ENCODE data around the gene ANO4.

ANO4 gene

DNA sequence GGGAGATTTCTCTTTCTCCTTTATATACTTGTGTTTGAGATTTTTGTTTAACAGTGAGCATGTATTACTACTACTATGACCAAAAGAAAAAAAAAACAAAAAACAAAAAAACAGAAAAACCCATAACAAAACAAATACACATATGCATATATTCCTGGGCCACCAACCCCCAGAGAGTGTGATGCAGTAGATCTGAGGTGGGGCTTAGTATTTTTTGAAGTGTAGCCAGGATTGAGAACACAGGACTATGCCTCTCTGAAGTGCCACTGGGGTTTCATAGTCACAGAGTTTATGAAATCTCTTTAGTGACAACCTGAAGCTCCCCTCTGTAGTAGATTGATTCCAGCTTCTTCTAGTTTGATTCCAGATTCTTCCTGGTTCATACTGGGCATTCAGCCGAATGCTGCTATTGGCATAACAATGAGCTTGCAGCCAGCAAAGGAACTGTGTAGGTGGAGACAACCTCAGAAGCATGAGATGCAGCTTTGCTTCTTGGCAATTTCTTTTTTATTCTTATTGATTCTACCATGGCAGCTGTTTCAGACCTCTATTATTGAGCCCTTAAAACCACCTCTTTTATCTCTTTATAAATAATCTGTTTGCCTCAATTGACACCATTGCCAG lies 15.5 kb upstream of the ANO4 start:
- Histone ChIP-seq H3K4ac (ENCODE audit: low read length) (no peak overlapping the region), H3K79me1 (ENCODE audit: low read depth, low read length) (no peaks in the 10 kb centered on the region), H2BK5ac (ENCODE audit: low read length) (no peak overlapping the region), H3K9me3 (replicated peaks in 1 of 2; ENCODE audit: control insufficient read depth in 2 of 2, insufficient read depth in 1 of 2, low read depth in 1 of 2, low read length in 2 of 2) (no peaks in the 10 kb centered on the region), H2AFZ (ENCODE audit: low read length) (no peak overlapping the region), H3K14ac (ENCODE audit: low read length) (no peak overlapping the region), H2AK5ac (ENCODE audit: low read depth, low read length) (no peak overlapping the region), H4K8ac (ENCODE audit: low read depth, low read length) (no peak overlapping the region), H2BK120ac (ENCODE audit: low read depth, low read length) (no peak overlapping the region), H3K9ac (ENCODE audit: low read depth, low read length, poor library complexity) (no peak overlapping the region), H3K27me3 (ENCODE audit: control insufficient read depth in 3 of 3, insufficient read depth in 3 of 3, low read depth in 1 of 3, low read length in 3 of 3) (no peaks in the 10 kb centered on the region), H3K27ac (replicated peaks; ENCODE audit: low read length) (no peak overlapping the region), H2BK12ac (ENCODE audit: low read length) (no peak overlapping the region), H3K4me3 (ENCODE audit: low read length in 2 of 2) (no peak overlapping the region), H3K18ac (ENCODE audit: low read length) (no peak overlapping the region), H3K4me1 (ENCODE audit: control insufficient read depth in 2 of 2, insufficient read depth in 1 of 2, low read depth in 1 of 2, low read length in 2 of 2) (peaks cover 0 to 5% of the 10 kb centered on the region in 2 donors), H4K91ac (ENCODE audit: low read depth, low read length, poor library complexity) (no peak overlapping the region), H3K23ac (ENCODE audit: low read depth, low read length, poor library complexity) (no peak overlapping the region), H3K36me3 (replicated peaks in 1 of 2; ENCODE audit: control insufficient read depth in 2 of 2, insufficient read depth in 2 of 2, low read length in 2 of 2) (no peaks in the 10 kb centered on the region), H3K4me2 (ENCODE audit: insufficient read depth, low read length, poor library complexity, severe bottlenecking) (no peak overlapping the region), H2BK15ac (ENCODE audit: low read length) (no peak overlapping the region)
- no peak for DNase-seq (ENCODE audit: low spot score)
- no CpG with 5 or more reads among the region's 1 CpG for WGBS, 2 donors (ENCODE audit: extremely low coverage in 2 of 2, insufficient read length in 2 of 2, insufficient replicate concordance in 1 of 2)

DNA sequence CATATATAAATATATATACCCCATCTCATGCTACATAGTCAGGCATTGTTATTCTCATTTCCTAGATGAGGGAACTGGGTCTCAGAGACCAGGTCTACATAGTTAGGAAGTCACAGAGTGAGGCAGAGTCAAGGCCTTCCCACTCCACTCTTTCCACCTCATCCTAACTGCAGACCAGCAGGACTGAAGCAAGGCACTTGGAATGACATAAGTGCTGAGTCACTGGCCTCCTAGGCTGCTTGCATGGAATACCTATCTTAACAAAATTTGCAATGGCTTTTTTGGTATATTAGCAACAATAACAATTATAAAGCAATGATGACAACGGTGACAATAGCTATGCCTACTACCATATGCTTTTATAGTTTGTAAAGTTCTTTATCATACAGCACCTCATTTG lies 5.4 kb upstream of the ANO4 start:
- no CpG with 5 or more reads among the region's 1 CpG for WGBS, 2 donors (ENCODE audit: extremely low coverage in 2 of 2, insufficient read length in 2 of 2, insufficient replicate concordance in 1 of 2)
- H2BK120ac ChIP-seq (ENCODE audit: low read depth, low read length): no peak overlapping the region
- H3K4ac ChIP-seq (ENCODE audit: low read length): no peak overlapping the region
- no peak overlapping the region for H3K4me3 ChIP-seq (ENCODE audit: low read length in 2 of 2)
- no peak overlapping the region for H2BK12ac ChIP-seq (ENCODE audit: low read length)
- no peaks in the 10 kb centered on the region for H3K36me3 ChIP-seq (replicated peaks in 1 of 2; ENCODE audit: control insufficient read depth in 2 of 2, insufficient read depth in 2 of 2, low read length in 2 of 2)
- no peak overlapping the region for H3K4me2 ChIP-seq (ENCODE audit: insufficient read depth, low read length, poor library complexity, severe bottlenecking)
- H3K4me1 ChIP-seq (ENCODE audit: control insufficient read depth in 2 of 2, insufficient read depth in 1 of 2, low read depth in 1 of 2, low read length in 2 of 2): peaks cover 0 to 1% of the 10 kb centered on the region in 2 donors
- no peak overlapping the region for H4K8ac ChIP-seq (ENCODE audit: low read depth, low read length)
- H3K9me3 ChIP-seq (replicated peaks in 1 of 2; ENCODE audit: control insufficient read depth in 2 of 2, insufficient read depth in 1 of 2, low read depth in 1 of 2, low read length in 2 of 2): no peaks in the 10 kb centered on the region
- H3K14ac ChIP-seq (ENCODE audit: low read length): no peak overlapping the region
- no peak overlapping the region for H3K23ac ChIP-seq (ENCODE audit: low read depth, low read length, poor library complexity)
- H2AFZ ChIP-seq (ENCODE audit: low read length): no peak overlapping the region
- no peak overlapping the region for H3K27ac ChIP-seq (replicated peaks; ENCODE audit: low read length)
- no peak overlapping the region for H4K91ac ChIP-seq (ENCODE audit: low read depth, low read length, poor library complexity)
- no peak overlapping the region for H3K18ac ChIP-seq (ENCODE audit: low read length)
- no peaks in the 10 kb centered on the region for H3K79me1 ChIP-seq (ENCODE audit: low read depth, low read length)
- no peak overlapping the region for H2BK5ac ChIP-seq (ENCODE audit: low read length)
- no peak overlapping the region for H2AK5ac ChIP-seq (ENCODE audit: low read depth, low read length)
- peaks cover 0 to 2% (median 0%) of the 10 kb centered on the region in 3 experiments for H3K27me3 ChIP-seq (ENCODE audit: control insufficient read depth in 3 of 3, insufficient read depth in 3 of 3, low read depth in 1 of 3, low read length in 3 of 3)
- no peak for DNase-seq (ENCODE audit: low spot score)
- no peak overlapping the region for H3K9ac ChIP-seq (ENCODE audit: low read depth, low read length, poor library complexity)
- H2BK15ac ChIP-seq (ENCODE audit: low read length): no peak overlapping the region

DNA sequence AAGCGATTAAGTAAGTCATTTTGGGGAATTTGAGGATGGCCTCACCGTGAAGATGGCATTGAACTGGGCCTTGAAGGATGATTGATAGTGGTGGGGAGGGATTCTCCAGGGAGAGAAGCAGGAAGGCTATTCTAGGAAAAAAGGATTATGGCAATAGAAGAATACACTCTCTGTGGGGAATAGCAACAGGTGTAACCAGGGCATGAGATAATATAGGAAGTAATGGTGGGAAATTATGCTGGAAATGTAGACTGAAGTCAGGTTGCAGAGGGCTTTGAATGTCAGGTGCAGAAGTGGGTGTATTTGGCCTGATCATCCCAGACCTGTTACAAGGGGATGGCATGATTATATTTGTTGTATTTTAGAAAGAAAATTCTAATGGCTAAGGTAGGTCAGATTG lies 4.6 kb upstream of the ANO4 start:
- Histone ChIP-seq H4K91ac (ENCODE audit: low read depth, low read length, poor library complexity) (no peak overlapping the region), H2AFZ (ENCODE audit: low read length) (no peak overlapping the region), H3K18ac (ENCODE audit: low read length) (no peak overlapping the region), H3K9me3 (replicated peaks in 1 of 2; ENCODE audit: control insufficient read depth in 2 of 2, insufficient read depth in 1 of 2, low read depth in 1 of 2, low read length in 2 of 2) (no peaks in the 10 kb centered on the region), H3K9ac (ENCODE audit: low read depth, low read length, poor library complexity) (no peak overlapping the region), H2BK15ac (ENCODE audit: low read length) (no peak overlapping the region), H4K8ac (ENCODE audit: low read depth, low read length) (no peak overlapping the region), H3K27ac (replicated peaks; ENCODE audit: low read length) (no peak overlapping the region), H3K4me3 (ENCODE audit: low read length in 2 of 2) (no peak overlapping the region), H2BK5ac (ENCODE audit: low read length) (no peak overlapping the region), H2BK12ac (ENCODE audit: low read length) (no peak overlapping the region), H3K36me3 (replicated peaks in 1 of 2; ENCODE audit: control insufficient read depth in 2 of 2, insufficient read depth in 2 of 2, low read length in 2 of 2) (no peaks in the 10 kb centered on the region), H3K23ac (ENCODE audit: low read depth, low read length, poor library complexity) (no peak overlapping the region), H3K14ac (ENCODE audit: low read length) (no peak overlapping the region), H3K4ac (ENCODE audit: low read length) (no peak overlapping the region), H3K4me2 (ENCODE audit: insufficient read depth, low read length, poor library complexity, severe bottlenecking) (no peak overlapping the region), H3K4me1 (ENCODE audit: control insufficient read depth in 2 of 2, insufficient read depth in 1 of 2, low read depth in 1 of 2, low read length in 2 of 2) (peaks cover 0 to 4% of the 10 kb centered on the region in 2 donors), H3K79me1 (ENCODE audit: low read depth, low read length) (no peaks in the 10 kb centered on the region), H2BK120ac (ENCODE audit: low read depth, low read length) (no peak overlapping the region), H2AK5ac (ENCODE audit: low read depth, low read length) (no peak overlapping the region), H3K27me3 (ENCODE audit: control insufficient read depth in 3 of 3, insufficient read depth in 3 of 3, low read depth in 1 of 3, low read length in 3 of 3) (peaks cover 0 to 4% (median 0%) of the 10 kb centered on the region in 3 experiments)
- DNase-seq (ENCODE audit: low spot score): no peak
- WGBS, 2 donors (ENCODE audit: extremely low coverage in 2 of 2, insufficient read length in 2 of 2, insufficient replicate concordance in 1 of 2): no CpG with 5 or more reads among the region's 2 CpGs

DNA sequence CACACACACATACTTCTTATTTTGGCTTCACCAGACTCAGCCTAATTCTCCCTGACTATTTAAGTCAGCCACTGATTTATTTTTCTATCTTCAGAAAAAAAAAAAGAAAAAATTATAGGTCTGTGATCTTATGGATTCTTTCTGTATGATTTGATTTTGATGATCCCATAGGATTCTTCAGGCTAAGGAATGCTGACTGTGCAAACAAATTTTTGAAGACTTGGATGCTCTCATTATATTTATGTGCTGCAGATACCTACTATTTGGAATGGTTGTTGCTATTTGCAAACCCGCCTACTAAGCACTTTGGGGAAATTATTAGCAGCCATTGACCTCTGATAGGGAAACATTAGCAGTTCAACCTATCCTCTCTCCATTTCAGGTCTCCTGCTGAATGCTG lies 4.0 kb upstream of the ANO4 start:
- Histone ChIP-seq H3K9ac (ENCODE audit: low read depth, low read length, poor library complexity) (no peak overlapping the region), H2AFZ (ENCODE audit: low read length) (no peak overlapping the region), H4K8ac (ENCODE audit: low read depth, low read length) (no peak overlapping the region), H3K4ac (ENCODE audit: low read length) (no peak overlapping the region), H3K14ac (ENCODE audit: low read length) (no peak overlapping the region), H3K9me3 (replicated peaks in 1 of 2; ENCODE audit: control insufficient read depth in 2 of 2, insufficient read depth in 1 of 2, low read depth in 1 of 2, low read length in 2 of 2) (no peaks in the 10 kb centered on the region), H4K91ac (ENCODE audit: low read depth, low read length, poor library complexity) (no peak overlapping the region), H3K27ac (replicated peaks; ENCODE audit: low read length) (no peak overlapping the region), H3K4me2 (ENCODE audit: insufficient read depth, low read length, poor library complexity, severe bottlenecking) (no peak overlapping the region), H3K4me3 (ENCODE audit: low read length in 2 of 2) (no peak overlapping the region), H3K36me3 (replicated peaks in 1 of 2; ENCODE audit: control insufficient read depth in 2 of 2, insufficient read depth in 2 of 2, low read length in 2 of 2) (no peaks in the 10 kb centered on the region), H3K27me3 (ENCODE audit: control insufficient read depth in 3 of 3, insufficient read depth in 3 of 3, low read depth in 1 of 3, low read length in 3 of 3) (peaks cover 0 to 6% (median 0%) of the 10 kb centered on the region in 3 experiments), H2BK15ac (ENCODE audit: low read length) (no peak overlapping the region), H2BK120ac (ENCODE audit: low read depth, low read length) (no peak overlapping the region), H3K18ac (ENCODE audit: low read length) (no peak overlapping the region), H3K23ac (ENCODE audit: low read depth, low read length, poor library complexity) (no peak overlapping the region), H2AK5ac (ENCODE audit: low read depth, low read length) (no peak overlapping the region), H2BK5ac (ENCODE audit: low read length) (no peak overlapping the region), H2BK12ac (ENCODE audit: low read length) (no peak overlapping the region), H3K4me1 (ENCODE audit: control insufficient read depth in 2 of 2, insufficient read depth in 1 of 2, low read depth in 1 of 2, low read length in 2 of 2) (peaks cover 5 to 8% of the 10 kb centered on the region in 2 donors), H3K79me1 (ENCODE audit: low read depth, low read length) (no peaks in the 10 kb centered on the region)
- WGBS, 2 donors (ENCODE audit: extremely low coverage in 2 of 2, insufficient read length in 2 of 2, insufficient replicate concordance in 1 of 2): no CpG with 5 or more reads among the region's 1 CpG
- no peak for DNase-seq (ENCODE audit: low spot score)
